GM18517 (cell line): ENCODE data around the gene FCHSD2.
"Not testable (repeated sequence)": the region's sequence is repeated elsewhere in the genome, so short reads cannot be mapped to it uniquely, and the experiment has no call there.

Source experiments
- ATAC-seq: cut with Tn5 transposase; IDR thresholded peaks from one replicate; pipeline ENCODE4 v1.9.1; 2021; ENCODE audit warnings: mild to moderate bottlenecking, moderate library complexity; ENCODE audit not compliant: unreplicated experiment

The FCHSD2 gene

GRCh38 chr11:73152086-73152853, 10.2 kb upstream of the FCHSD2 start:
- ATAC-seq = no peak

GRCh38 chr11:73151416-73151815, 9.3 kb upstream of the FCHSD2 start:
- no peak for ATAC-seq

- no peak for ATAC-seq
Observed at GRCh38 chr11:73149105-73149504, 7.0 kb upstream of the FCHSD2 start.

- ATAC-seq = no peak
Observed at GRCh38 chr11:73147771-73148681, 5.9 kb upstream of the FCHSD2 start.

GRCh38 chr11:73145986-73146575, 4.0 kb upstream of the FCHSD2 start:
- no peak for ATAC-seq

- peak; percentile 15 for ATAC-seq
Observed at GRCh38 chr11:73143126-73143838, 1.2 kb upstream of the FCHSD2 start.

- ATAC-seq = peak; percentile 16
Observed at GRCh38 chr11:73141309-73142127, 600 bp downstream of the FCHSD2 start.

- no peak for ATAC-seq
Observed at GRCh38 chr11:73141031-73141308, 1.1 kb downstream of the FCHSD2 start.

GRCh38 chr11:73140213-73141030, 1.7 kb downstream of the FCHSD2 start:
- no peak for ATAC-seq

- ATAC-seq = no peak
Observed at GRCh38 chr11:73139476-73140198, 2.5 kb downstream of the FCHSD2 start.

GRCh38 chr11:73137944-73138274, 4.2 kb downstream of the FCHSD2 start:
- no peak for ATAC-seq

- no peak for ATAC-seq
Observed at GRCh38 chr11:73137262-73137943, 4.7 kb downstream of the FCHSD2 start.

GRCh38 chr11:73136722-73137121, 5.4 kb downstream of the FCHSD2 start:
- not testable (repeated sequence) for ATAC-seq

- ATAC-seq = no peak
Observed at GRCh38 chr11:73135346-73136284, 6.5 kb downstream of the FCHSD2 start.

GRCh38 chr11:73132349-73132748, 9.8 kb downstream of the FCHSD2 start:
- not testable (repeated sequence) for ATAC-seq

- no peak for ATAC-seq
Observed at GRCh38 chr11:73130181-73130580, 11.9 kb downstream of the FCHSD2 start.

- no peak for ATAC-seq
Observed at GRCh38 chr11:73129198-73129597, 12.9 kb downstream of the FCHSD2 start.
